Breast epithelium (tissue), 4 donors: ENCODE data around the gene PNMA1. TPM values are rescaled to one million over a fixed set of nuclear protein-coding genes. Genes with fewer than 3 reads are reported as not detected.

ENCODE experiments used
- DNase-seq, 2 donors: peaks; one replicate each; pipeline ENCODE4 v3.0.0-alpha.2; 2019; ENCODE audit warnings: low spot score in 2 of 2
- H3K27ac ChIP-seq, 2 donors: fragments of 200-600 bp; sonication (generic) in 1 of 2; one replicate each; pipeline ENCODE4 v1.5.1; 2016 to 2019; ENCODE audit warnings: mild to moderate bottlenecking in 1 of 2
- H3K27me3 ChIP-seq, 2 donors: fragments of 200-600 bp; sonication (generic) in 1 of 2; one replicate each; pipeline versions ENCODE4 v1.5.1 to v1.6.0; 2017 to 2019; ENCODE audit warnings: control low read depth in 1 of 2, mild to moderate bottlenecking in 1 of 2
- H3K36me3 ChIP-seq: fragments of 200-600 bp; one replicate; pipeline ENCODE4 v1.5.1; 2019
- H3K4me1 ChIP-seq, 2 donors: fragments of 200-600 bp; sonication (generic); one replicate each; pipeline ENCODE4 v1.5.1; 2016 to 2019; ENCODE audit warnings: control low read depth in 1 of 2
- H3K4me3 ChIP-seq, 3 donors: fragments of 200-600 bp; sonication (generic); 1 replicate in 2 of 3; 2 replicates in 1 of 3; pipeline ENCODE4 v1.5.1; 2016 to 2019; ENCODE audit warnings: mild to moderate bottlenecking in 3 of 3, moderate library complexity in 2 of 3
- H3K9me3 ChIP-seq, 2 donors: fragments of 200-600 bp; sonication (generic) in 1 of 2; one replicate each; pipeline ENCODE4 v1.5.1; 2016 to 2019; ENCODE audit warnings: control low read depth in 1 of 2
- CTCF ChIP-seq, 3 donors: fragments of 450-650 bp; IDR thresholded peaks; one replicate each; pipeline ENCODE4 v1.5.1; 2016 to 2017; ENCODE audit warnings: antibody characterized with exemption in 3 of 3, mild to moderate bottlenecking in 3 of 3, moderate library complexity in 3 of 3
- POLR2A ChIP-seq: fragments of 450-650 bp; IDR thresholded peaks from one replicate; pipeline ENCODE4 v1.6.1; 2016; ENCODE audit warnings: antibody characterized with exemption, mild to moderate bottlenecking, moderate library complexity
- POLR2AphosphoS5 ChIP-seq, 3 donors: sonication (generic); formaldehyde crosslinking; IDR thresholded peaks; one replicate each; pipeline ENCODE4 v1.6.1; 2017; ENCODE audit warnings: antibody characterized with exemption in 3 of 3
- intact Hi-C: fragments of 100-400 bp; cut with DNase I; formaldehyde crosslinking; loops from one replicate; pipeline ENCODE4 v1.15.1; 2023; ENCODE audit warnings: low total_unique reads
- total RNA-seq, 3 donors: library from RNA; depleted of rRNA; stranded (reverse); fragments of >200 nt; gene quantifications; one replicate each; pipeline ENCODE4 v1.1.0, GENCODE V29; 2016

The PNMA1 gene
- total RNA-seq, 3 donors from 2014 or later, result 12.1 to 19.3 (median 19.2) TPM

DNA sequence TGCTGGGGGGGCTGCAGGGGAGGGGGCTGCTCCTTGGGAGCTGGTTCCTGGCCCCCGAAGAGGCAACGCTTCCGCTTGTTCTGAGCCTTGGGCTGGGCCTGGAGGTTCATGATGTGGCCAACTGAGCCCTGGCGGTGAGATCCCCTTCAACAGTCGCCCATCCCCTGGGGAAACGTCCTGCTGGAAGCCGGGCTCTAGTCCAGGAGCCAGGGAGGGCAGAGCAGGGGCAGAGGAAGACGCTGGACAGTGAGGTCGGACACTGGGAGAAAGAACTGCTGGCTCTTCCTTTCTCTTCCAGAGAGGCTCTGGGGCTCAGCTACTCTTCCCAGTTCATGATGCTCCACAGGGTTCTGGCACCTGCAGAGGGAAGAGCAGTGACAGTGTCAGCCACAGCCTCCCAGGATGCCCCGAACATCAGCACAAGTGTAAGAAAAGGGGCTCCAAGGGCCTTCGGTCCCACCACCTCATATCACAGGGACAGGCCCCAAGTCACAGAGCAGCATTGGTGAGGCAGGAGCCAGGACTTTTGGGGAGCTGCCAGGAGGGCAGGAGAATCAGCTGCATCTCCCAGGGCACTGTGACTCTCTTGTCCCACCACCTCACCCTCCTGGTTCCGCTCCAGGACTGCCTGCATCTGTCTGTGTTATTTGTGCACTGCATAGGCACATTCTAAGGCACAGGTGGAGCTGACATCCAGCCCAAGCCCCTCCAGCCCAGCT, 25.9 kb upstream of the PNMA1 start:
- no peaks in the 10 kb centered on the region for H3K36me3 ChIP-seq
- H3K4me1 ChIP-seq, result peaks cover 55 to 57% of the 10 kb centered on the region in 2 donors
- H3K9me3 ChIP-seq, result no peaks in the 10 kb centered on the region
- peak overlapping the region; percentile 82 to 91 for H3K27ac ChIP-seq
- DNase-seq, result no peak
- H3K27me3 ChIP-seq, result no peaks in the 10 kb centered on the region
- intact Hi-C loops, result no loop called here
- peak overlapping the region in 2 of 3 donors; percentile 30 to 55 for H3K4me3 ChIP-seq
- TF ChIP-seq POLR2A (no peak), CTCF (IDR thresholded peaks at IDR 0.05) (no peak), POLR2AphosphoS5 (IDR thresholded peaks at IDR 0.05) (no peak)

DNA sequence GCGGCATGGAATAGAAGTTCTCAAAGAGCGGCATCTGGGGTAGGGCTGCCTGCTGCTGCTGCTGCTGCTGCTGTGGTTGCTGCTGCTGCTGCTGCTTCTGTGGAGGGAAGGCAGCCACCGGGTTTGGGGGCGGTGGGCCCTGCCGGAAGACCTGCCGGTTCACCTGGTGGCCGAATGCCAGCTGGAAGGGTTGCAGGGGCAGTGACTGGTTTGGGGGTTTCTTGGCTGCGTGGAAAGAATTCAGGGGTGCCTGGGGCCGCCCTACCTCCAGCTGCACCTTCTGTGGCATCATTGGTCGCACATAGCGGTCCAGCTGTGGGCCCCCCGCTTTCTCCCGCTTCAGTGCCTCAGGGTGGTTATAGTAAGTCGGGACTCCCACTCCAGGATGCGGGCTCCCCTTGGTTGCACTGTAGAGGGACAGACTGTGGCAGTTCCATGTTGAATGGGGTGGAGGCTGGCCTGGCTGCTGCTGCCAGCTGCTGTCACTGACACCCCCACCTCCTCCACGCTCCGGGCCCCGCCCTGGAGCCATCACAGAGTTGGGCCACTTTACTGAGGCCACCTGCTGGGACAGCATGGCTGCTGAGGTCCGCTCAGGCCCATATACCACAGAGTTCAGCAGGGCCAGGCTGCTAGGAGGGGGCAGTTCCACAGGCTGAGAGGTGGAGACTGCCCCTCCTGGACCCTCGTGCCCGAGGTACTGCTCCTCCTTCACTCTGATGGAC, 25.2 kb upstream of the PNMA1 start:
- Histone ChIP-seq H3K27ac (peak overlapping the region; percentile 82 to 91), H3K36me3 (no peaks in the 10 kb centered on the region)
- intact Hi-C loops, result no loop called here

DNA sequence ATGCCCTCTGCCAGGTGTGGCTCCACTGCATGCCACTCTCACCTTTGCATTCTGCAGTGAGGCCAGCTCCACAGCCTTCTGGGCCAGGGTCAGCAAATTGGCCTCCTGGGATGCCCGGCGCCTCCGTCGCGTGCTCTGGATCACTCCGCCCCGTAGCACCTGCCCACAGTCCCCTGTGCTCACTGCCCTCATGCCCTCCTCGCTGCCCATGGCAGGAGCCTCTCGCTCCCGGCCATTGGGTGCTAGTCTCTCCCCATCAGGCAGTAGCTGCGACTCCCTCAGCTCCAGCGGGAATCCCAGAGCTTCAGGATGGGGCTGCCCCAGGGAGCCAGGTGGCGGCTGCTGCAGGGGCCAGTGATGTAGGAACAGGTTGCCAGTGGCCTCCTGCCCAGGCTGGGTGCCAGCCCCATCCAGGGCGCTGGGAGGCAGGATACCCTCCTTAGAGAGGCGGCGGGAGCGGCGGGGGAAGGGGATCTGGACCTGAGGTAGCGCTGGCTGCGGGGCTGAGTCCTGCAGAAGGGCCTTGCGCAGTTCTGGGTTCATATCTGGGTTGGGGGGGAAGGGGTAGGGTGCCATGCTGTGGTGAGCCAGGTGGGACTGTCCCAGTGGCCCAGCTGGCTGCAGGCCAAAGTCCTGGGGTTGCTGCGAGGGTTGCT, 24.5 kb upstream of the PNMA1 start:
- DNase-seq, result no peak
- Histone ChIP-seq H3K27me3 (no peaks in the 10 kb centered on the region), H3K4me3 (no peak overlapping the region), H3K9me3 (no peaks in the 10 kb centered on the region), H3K36me3 (no peaks in the 10 kb centered on the region), H3K27ac (peak overlapping the region; percentile 82 to 91), H3K4me1 (peaks cover 42 to 45% of the 10 kb centered on the region in 2 donors)
- intact Hi-C loops, result no loop called here
- no peak for TF ChIP-seq CTCF (IDR thresholded peaks at IDR 0.05)
- TF ChIP-seq POLR2A, result no peak
- TF ChIP-seq POLR2AphosphoS5 (IDR thresholded peaks at IDR 0.05), result no peak

More for the DNA sequence above, 25.2 kb upstream of the PNMA1 start:
- H3K4me1 ChIP-seq, result peaks cover 48 to 51% of the 10 kb centered on the region in 2 donors
- DNase-seq, result no peak
- TF ChIP-seq CTCF (IDR thresholded peaks at IDR 0.05) (no peak), POLR2AphosphoS5 (IDR thresholded peaks at IDR 0.05) (no peak), POLR2A (no peak)
- H3K4me3 ChIP-seq, result no peak overlapping the region
- no peaks in the 10 kb centered on the region for H3K27me3 ChIP-seq
- H3K9me3 ChIP-seq, result no peaks in the 10 kb centered on the region

GRCh38 chr14:73736842-73737241, 22.7 kb upstream of the PNMA1 start:
- TF ChIP-seq POLR2AphosphoS5 (IDR thresholded peaks at IDR 0.05), result no peak
- TF ChIP-seq CTCF (IDR thresholded peaks at IDR 0.05), result no peak
- TF ChIP-seq POLR2A, result no peak
- Histone ChIP-seq H3K9me3 (no peaks in the 10 kb centered on the region), H3K4me3 (no peak overlapping the region), H3K27me3 (no peaks in the 10 kb centered on the region), H3K36me3 (no peaks in the 10 kb centered on the region), H3K27ac (peak overlapping the region; percentile 19 to 25), H3K4me1 (peaks cover 25 to 27% of the 10 kb centered on the region in 2 donors)
- DNase-seq, result no peak
- intact Hi-C loops, result no loop called here
